Esophagus (tissue), 2 donors: ENCODE results near the gene SYK. TPM values are rescaled to one million over a fixed set of nuclear protein-coding genes. Genes with fewer than 3 reads are reported as not detected.

Experiments used
- H3K27ac ChIP-seq, 2 donors: one replicate each; pipeline ENCODE4 v1.5.1; 2013; ENCODE audit warnings: low read depth in 2 of 2, mild to moderate bottlenecking in 2 of 2, inconsistent platforms in 1 of 2, low read length in 1 of 2, moderate library complexity in 1 of 2
- H3K27me3 ChIP-seq, 2 donors: one replicate each; pipeline ENCODE4 v1.6.1; 2013; ENCODE audit warnings: low read length in 2 of 2, control low read depth in 1 of 2, mild to moderate bottlenecking in 1 of 2; ENCODE audit not compliant: insufficient read depth in 2 of 2, control insufficient read depth in 1 of 2
- H3K36me3 ChIP-seq, 2 donors: one replicate each; pipeline ENCODE4 v1.6.1; 2013; ENCODE audit warnings: low read length in 1 of 2; ENCODE audit not compliant: control insufficient read depth in 2 of 2, insufficient read depth in 2 of 2
- H3K4me1 ChIP-seq, 2 donors: one replicate each; pipeline ENCODE4 v1.6.1; 2013; ENCODE audit warnings: low read length in 1 of 2; ENCODE audit not compliant: control insufficient read depth in 2 of 2, insufficient read depth in 2 of 2
- H3K4me3 ChIP-seq, 2 donors: one replicate each; pipeline ENCODE4 v1.5.1; 2013; ENCODE audit warnings: low read length in 2 of 2, mild to moderate bottlenecking in 2 of 2, low read depth in 1 of 2, moderate library complexity in 1 of 2
- H3K9me3 ChIP-seq, 2 donors: one replicate each; pipeline ENCODE4 v1.6.1; 2013; ENCODE audit warnings: mild to moderate bottlenecking in 2 of 2, low read depth in 1 of 2, low read length in 1 of 2, moderate library complexity in 1 of 2; ENCODE audit not compliant: control insufficient read depth in 2 of 2, insufficient read depth in 1 of 2
- WGBS, 2 donors: extraction: QIAGEN DNeasy Blood & Tissue Kit; methylation state at CpG; one replicate each; pipeline ENCODE4 v1.1.7; 2013; 5-methylcytosine and 5-hydroxymethylcytosine counted together
- polyA plus RNA-seq, 2 donors: library from polyadenylated mRNA; stranded (reverse); fragments of 200-250 nt; gene quantifications; one replicate each; pipeline ENCODE4 v1.2.3, GENCODE V29; 2013
- donor health status: healthy with polysubstance abuse.
- donor health status: Bipolar disorder and iron deficiency.

The SYK gene
- polyA plus RNA-seq, 2 donors, result 12.0 to 16.5 TPM

- peaks cover 0 to 11% of the 10 kb centered on the region in 2 donors for H3K4me1 ChIP-seq
- H3K27ac ChIP-seq, result no peak overlapping the region
- no peak overlapping the region for H3K4me3 ChIP-seq
- H3K9me3 ChIP-seq, result no peaks in the 10 kb centered on the region
- H3K27me3 ChIP-seq, result no peaks in the 10 kb centered on the region
- H3K36me3 ChIP-seq, result peaks cover 0 to 16% of the 10 kb centered on the region in 2 donors
- WGBS, 2 donors, result 95 to 97% methylated on average over 1 of the region's 1 CpG
These were observed 40.0 kb downstream of the SYK start for GRCh38 chr9:90841615-90842014.

DNA sequence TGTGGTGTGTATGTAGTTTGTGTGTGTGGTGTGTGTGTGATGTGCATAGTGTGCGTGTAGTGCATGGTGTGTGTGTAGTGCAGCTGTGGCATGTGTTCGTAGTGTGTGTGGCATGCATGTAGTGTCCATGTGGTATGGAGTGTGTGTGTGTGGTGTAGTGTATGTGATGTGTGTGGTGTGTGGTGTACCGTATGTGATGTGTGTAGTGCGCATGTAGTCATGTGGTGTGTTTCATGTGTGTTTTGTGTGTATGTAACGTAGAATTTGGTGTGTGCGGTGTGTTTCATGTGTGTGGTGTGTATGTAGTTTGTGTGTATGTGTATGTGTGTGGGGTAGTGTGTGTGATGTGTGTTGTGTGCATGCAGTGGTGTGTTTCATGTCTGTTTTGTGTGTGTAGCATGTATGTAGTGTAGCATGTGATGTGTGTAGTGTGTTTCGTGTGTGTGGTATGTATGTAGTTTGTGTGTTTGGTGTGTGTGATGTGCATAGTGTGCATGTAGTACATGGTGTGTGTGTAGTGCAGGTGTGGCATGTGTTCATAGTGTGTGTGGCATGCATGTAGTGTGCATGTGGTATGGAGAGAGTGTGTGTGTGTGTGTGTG is 40.7 kb downstream of the SYK start:
- Histone ChIP-seq H3K4me1 (peaks cover 0 to 11% of the 10 kb centered on the region in 2 donors), H3K9me3 (no peaks in the 10 kb centered on the region), H3K4me3 (no peak overlapping the region), H3K27me3 (no peaks in the 10 kb centered on the region), H3K36me3 (peaks cover 0 to 20% of the 10 kb centered on the region in 2 donors), H3K27ac (no peak overlapping the region)
- WGBS, 2 donors, result 90% methylated on average over 7 of the region's 7 CpGs

GRCh38 chr9:90842996-90843395 is 41.4 kb downstream of the SYK start:
- no peak overlapping the region for H3K27ac ChIP-seq
- H3K4me1 ChIP-seq, result peaks cover 0 to 11% of the 10 kb centered on the region in 2 donors
- H3K36me3 ChIP-seq, result peaks cover 3 to 27% of the 10 kb centered on the region in 2 donors
- WGBS, 2 donors, result 80 to 87% methylated on average over 14 of the region's 14 CpGs
- H3K27me3 ChIP-seq, result no peaks in the 10 kb centered on the region
- no peaks in the 10 kb centered on the region for H3K9me3 ChIP-seq
- H3K4me3 ChIP-seq, result no peak overlapping the region

- WGBS, 2 donors, result 74 to 81% methylated on average over 6 of the region's 6 CpGs
- Histone ChIP-seq H3K27me3 (no peaks in the 10 kb centered on the region), H3K36me3 (peaks cover 3 to 28% of the 10 kb centered on the region in 2 donors), H3K27ac (no peak overlapping the region), H3K4me3 (no peak overlapping the region), H3K9me3 (no peaks in the 10 kb centered on the region), H3K4me1 (peaks cover 0 to 11% of the 10 kb centered on the region in 2 donors)
These were observed 41.9 kb downstream of the SYK start for GRCh38 chr9:90843525-90843924.

DNA sequence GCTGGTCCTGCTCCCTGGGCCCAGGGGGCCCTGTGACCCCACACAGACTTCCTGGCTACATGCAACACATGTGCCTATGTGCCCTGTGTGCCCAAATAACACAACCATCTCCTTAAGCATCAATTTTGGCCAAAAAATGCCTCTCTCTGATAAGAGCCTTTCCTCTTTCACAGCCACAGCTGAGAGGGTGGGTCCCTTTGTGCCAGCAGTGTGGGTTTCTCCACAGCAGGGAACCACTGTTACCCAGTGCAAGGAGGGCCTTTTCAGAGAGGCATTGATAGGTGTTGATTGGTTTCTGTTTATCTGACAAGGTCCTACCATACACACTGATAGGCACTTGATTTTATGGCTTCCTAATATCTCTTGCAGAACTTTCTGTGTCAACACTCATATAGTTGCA is 42.7 kb downstream of the SYK start:
- Histone ChIP-seq H3K9me3 (no peaks in the 10 kb centered on the region), H3K27ac (no peak overlapping the region), H3K4me1 (peaks cover 0 to 11% of the 10 kb centered on the region in 2 donors), H3K27me3 (no peaks in the 10 kb centered on the region), H3K36me3 (peaks cover 3 to 31% of the 10 kb centered on the region in 2 donors), H3K4me3 (no peak overlapping the region)

DNA sequence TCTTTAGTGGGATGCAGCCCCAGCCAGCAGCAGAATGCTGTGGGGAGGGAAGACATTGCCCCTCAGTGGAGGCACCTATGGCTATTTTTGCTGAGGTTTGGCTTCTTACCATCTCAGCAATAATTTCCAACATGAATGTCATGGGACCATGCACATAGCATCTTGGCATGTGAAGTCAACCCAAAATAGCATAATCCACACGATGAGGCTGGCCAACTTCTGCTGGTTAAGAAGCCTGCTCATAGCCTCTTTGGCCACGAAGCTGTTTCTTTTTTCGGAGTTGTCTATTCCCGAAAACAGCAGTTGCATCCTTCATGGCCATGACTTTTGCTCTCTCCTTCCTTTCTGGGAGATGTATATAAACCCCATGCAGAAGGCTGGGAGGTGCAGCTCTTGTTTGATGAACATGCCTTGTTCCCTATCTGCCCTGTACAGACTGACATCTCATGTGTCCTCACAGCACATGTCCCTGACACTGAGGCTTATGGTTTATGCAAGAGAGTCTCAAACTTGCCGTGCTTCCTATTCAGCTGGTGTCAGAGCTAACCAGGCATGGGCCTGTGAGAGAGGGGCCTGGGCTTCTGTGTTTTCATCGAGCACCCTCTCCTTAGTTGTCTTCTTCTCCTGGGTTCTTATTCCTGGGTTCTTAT is 45.3 kb downstream of the SYK start:
- H3K9me3 ChIP-seq, result no peaks in the 10 kb centered on the region
- 82 to 85% methylated on average over 6 of the region's 6 CpGs for WGBS, 2 donors
- H3K27me3 ChIP-seq, result no peaks in the 10 kb centered on the region
- H3K4me3 ChIP-seq, result no peak overlapping the region
- H3K27ac ChIP-seq, result no peak overlapping the region
- H3K4me1 ChIP-seq, result no peaks in the 10 kb centered on the region
- peaks cover 3 to 34% of the 10 kb centered on the region in 2 donors for H3K36me3 ChIP-seq

- H3K4me3 ChIP-seq, result no peak overlapping the region
- no peaks in the 10 kb centered on the region for H3K27me3 ChIP-seq
- no peak overlapping the region for H3K27ac ChIP-seq
- H3K9me3 ChIP-seq, result peaks cover 0 to 2% of the 10 kb centered on the region in 2 donors
- peaks cover 3 to 37% of the 10 kb centered on the region in 2 donors for H3K36me3 ChIP-seq
- no peaks in the 10 kb centered on the region for H3K4me1 ChIP-seq
- 69 to 74% methylated on average over 5 of the region's 5 CpGs for WGBS, 2 donors
These were observed 46.4 kb downstream of the SYK start for GRCh38 chr9:90847971-90848370.

DNA sequence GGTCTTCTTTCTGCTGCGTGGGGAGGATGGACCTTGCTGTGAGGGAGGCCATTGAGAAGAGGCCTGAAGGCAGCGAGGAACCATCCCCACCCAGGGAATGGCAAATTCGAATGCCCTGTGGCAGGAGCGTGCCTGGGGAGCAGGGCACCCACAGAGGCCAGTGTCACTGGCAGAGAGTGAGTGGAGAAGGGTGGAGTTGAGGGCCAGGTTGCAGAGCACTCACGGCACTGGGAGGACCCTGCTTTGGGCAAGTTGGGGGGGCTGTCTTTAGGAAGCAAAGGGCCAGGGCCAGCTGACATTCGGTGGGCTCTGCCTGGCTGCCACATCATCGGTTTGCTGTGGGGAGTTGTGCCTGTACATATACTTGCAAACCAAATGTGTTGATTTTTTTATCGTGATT is 47.2 kb downstream of the SYK start:
- no peaks in the 10 kb centered on the region for H3K27me3 ChIP-seq

DNA sequence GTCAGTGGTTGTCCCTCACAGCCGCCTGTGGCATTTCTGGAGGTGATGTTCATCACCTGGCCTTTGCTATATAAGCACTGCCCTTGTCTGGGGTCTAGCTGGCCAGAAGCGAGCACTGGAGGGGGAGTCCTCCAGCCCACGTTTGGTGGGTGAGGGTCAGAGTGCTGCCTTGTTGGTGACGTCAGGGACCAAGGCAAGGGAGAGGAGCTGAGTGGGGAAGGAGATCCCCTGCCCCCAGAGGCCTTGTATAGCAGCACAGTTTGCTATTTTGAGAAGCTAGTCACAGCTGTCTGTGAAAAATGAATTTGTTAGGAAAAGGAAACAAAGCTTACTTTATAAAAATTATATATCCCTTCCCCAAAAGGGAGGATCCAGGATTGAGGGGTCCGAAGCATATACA is 49.8 kb downstream of the SYK start:
- Histone ChIP-seq H3K4me3 (no peak overlapping the region), H3K27ac (no peak overlapping the region), H3K9me3 (peaks cover 0 to 4% of the 10 kb centered on the region in 2 donors), H3K4me1 (no peaks in the 10 kb centered on the region), H3K27me3 (no peaks in the 10 kb centered on the region), H3K36me3 (peaks cover 3 to 29% of the 10 kb centered on the region in 2 donors)
- WGBS, 2 donors, result 78 to 79% methylated on average over 5 of the region's 5 CpGs

More for the DNA sequence above, 47.2 kb downstream of the SYK start:
- Histone ChIP-seq H3K27ac (no peak overlapping the region), H3K36me3 (peaks cover 3 to 35% of the 10 kb centered on the region in 2 donors), H3K9me3 (peaks cover 0 to 4% of the 10 kb centered on the region in 2 donors), H3K4me3 (no peak overlapping the region), H3K4me1 (no peaks in the 10 kb centered on the region)
- 90 to 91% methylated on average over 8 of the region's 8 CpGs for WGBS, 2 donors

- no peaks in the 10 kb centered on the region for H3K4me1 ChIP-seq
- H3K9me3 ChIP-seq, result peaks cover 0 to 4% of the 10 kb centered on the region in 2 donors
- H3K36me3 ChIP-seq, result peaks cover 0 to 13% of the 10 kb centered on the region in 2 donors
- 92 to 93% methylated on average over 10 of the region's 10 CpGs for WGBS, 2 donors
- no peak overlapping the region for H3K27ac ChIP-seq
- H3K4me3 ChIP-seq, result no peak overlapping the region
- H3K27me3 ChIP-seq, result no peaks in the 10 kb centered on the region
These were observed 52.3 kb downstream of the SYK start for GRCh38 chr9:90853945-90854344.
